WI38 (cell line): ENCODE results near the gene SLC22A5.

ENCODE experiments used
- H3K4me3 ChIP-seq: 2 replicates; pipeline ENCODE4 v1.5.1; 2011; ENCODE audit warnings: low read depth, mild to moderate bottlenecking, control low read depth, low read length
- TF ChIP-seq, protein P1 (sequence below): IDR thresholded peaks from 2 replicates; pipeline ENCODE4 v1.5.1; 2012; ENCODE audit warnings: low read depth, mild to moderate bottlenecking, control low read depth, low read length

SLC22A5 gene

DNA sequence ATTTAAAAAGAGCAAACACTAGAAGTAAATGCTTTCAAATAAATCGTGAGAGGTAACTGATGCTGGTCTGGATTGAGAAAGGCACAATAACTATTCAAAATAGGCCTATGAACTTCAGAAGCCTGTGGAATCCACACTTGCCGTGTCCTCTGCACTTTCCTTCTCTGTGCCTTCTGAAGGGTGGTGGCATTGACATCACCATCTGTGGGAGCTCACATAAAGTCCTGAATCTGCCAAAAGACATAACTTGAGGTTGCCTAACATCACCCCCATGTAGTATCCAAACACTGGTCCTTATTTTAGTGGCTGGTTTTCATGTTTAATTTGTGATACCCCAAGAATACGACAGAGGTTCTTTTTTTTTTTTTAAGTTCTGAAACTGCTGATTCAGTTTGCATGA, 61.2 kb downstream of the SLC22A5 start:
- TF ChIP-seq, protein P1, sequence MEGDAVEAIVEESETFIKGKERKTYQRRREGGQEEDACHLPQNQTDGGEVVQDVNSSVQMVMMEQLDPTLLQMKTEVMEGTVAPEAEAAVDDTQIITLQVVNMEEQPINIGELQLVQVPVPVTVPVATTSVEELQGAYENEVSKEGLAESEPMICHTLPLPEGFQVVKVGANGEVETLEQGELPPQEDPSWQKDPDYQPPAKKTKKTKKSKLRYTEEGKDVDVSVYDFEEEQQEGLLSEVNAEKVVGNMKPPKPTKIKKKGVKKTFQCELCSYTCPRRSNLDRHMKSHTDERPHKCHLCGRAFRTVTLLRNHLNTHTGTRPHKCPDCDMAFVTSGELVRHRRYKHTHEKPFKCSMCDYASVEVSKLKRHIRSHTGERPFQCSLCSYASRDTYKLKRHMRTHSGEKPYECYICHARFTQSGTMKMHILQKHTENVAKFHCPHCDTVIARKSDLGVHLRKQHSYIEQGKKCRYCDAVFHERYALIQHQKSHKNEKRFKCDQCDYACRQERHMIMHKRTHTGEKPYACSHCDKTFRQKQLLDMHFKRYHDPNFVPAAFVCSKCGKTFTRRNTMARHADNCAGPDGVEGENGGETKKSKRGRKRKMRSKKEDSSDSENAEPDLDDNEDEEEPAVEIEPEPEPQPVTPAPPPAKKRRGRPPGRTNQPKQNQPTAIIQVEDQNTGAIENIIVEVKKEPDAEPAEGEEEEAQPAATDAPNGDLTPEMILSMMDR = no peak
- H3K4me3 ChIP-seq = no peak overlapping the region

DNA sequence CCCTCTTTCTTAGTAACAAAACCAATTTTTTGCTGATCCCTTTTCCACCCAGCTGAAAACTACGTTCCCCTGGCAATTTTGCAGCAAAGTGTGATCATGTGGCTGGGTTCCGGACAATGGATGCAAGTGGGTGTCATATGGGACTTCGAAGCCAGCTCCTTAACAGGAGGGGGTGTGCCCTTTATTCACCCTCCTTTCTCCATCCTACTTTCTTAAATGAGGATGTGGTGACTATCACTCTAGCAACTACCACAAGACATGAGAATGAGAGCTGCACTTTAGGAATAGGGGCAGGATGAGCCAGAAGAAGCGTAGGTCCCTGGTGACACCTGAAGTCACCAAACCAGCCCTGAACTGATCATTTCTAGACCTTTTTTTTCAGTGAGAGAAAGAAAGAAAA, 62.1 kb downstream of the SLC22A5 start:
- H3K4me3 ChIP-seq = no peak overlapping the region

DNA sequence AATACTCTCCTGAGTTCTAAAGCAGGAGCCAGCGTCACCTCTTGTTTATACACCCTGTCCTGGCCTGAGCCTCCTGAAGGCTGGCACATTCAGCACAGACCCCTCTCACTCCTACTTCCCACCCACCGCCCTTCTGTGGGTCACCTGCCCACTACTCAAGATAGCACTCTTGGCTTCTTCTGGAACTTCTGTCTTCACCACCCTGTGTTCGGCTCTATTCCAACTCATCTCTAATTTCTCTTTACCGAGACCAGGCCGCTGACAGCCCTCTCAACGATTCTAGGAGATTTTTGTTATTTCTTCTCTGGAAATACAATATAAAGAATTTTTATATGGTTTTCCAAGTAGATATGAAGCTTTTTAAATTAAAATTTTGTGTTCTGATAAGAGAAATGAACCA, 63.6 kb downstream of the SLC22A5 start:
- TF ChIP-seq, protein P1 = no peak
- H3K4me3 ChIP-seq = no peak overlapping the region

More for the DNA sequence above, 62.1 kb downstream of the SLC22A5 start:
- TF ChIP-seq, protein P1 = no peak

DNA sequence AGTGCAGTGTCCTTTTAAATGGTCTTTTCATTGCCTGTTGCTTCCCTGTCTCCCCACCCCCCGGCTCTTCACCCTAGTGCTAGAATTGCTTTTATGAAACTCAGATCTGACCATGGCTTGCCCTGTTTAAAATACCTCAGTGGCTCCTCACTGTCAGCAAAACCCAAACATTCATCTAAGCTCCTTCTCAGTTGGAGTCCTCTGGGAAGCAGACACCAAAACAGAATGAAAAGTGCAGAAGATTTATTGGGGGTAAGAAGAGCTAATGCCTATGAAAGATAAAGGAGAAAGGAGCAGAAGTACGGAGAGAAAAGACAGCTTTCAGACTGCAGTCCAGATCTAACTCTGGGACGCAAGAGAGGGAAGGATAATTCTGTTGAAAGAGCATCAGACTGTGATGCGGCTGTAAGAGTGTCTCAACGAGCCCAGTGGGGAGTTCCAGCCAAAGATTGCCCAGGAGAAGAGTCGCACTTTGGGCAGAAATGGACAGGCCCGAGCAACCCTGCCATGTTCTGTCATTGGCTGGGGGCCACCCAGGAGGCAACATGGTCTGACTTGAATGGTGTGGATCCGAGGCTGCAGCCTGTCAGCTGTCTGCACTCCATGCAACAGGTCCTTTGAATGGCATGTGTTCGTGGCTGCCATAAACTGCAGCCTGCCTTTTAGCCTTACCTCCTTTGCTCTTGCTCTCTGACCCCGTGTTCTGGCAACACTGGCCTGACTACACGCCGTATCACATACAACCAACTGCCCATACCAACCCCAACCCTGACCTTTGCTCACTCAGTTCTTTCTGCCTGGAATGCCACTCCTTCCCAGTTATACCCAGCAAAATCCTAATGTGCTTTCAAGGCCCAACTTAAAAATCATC, 65.1 kb downstream of the SLC22A5 start:
- TF ChIP-seq, protein P1 = no peak
- H3K4me3 ChIP-seq = no peak overlapping the region

DNA sequence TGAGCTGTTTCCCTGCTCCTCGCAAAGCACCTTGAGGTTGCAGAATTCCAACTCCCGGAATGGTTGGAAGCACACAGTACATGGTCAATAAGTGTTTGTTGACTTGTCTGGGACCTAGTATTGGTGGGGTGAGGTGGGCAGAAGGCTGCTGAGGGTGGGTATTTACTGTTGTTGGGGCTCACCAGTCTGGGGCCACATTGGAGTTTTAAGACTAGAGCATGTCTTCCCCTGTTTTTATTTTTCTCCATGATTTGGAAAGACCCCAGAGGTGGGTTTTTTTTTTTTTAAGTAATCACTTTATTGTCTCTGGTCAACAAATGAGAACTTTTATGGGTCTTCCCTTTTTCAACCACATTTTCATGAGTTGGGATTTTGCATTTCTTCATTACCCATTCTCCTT, 65.9 kb downstream of the SLC22A5 start:
- no peak overlapping the region for H3K4me3 ChIP-seq
- TF ChIP-seq, protein P1 = no peak

DNA sequence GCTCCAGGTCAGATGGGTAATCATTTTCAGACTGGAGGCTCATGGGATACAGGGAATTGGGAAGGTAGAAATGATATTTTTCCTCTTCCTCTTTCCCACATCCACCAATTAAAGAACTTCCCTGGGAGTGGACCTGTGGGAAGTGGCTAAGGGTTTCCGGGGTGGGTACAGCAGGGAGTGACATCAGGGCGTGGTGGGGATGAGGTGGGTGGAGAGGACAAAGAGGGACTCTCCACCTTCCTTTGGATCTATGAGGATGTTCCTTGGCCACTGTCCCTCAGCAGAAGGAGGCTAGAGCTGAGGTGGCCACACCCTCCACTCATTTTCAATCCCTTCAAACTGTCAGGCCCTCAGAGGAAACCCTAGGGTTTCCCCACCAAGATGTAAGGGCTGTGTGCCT, 66.4 kb downstream of the SLC22A5 start:
- TF ChIP-seq, protein P1 = no peak
- no peak overlapping the region for H3K4me3 ChIP-seq

DNA sequence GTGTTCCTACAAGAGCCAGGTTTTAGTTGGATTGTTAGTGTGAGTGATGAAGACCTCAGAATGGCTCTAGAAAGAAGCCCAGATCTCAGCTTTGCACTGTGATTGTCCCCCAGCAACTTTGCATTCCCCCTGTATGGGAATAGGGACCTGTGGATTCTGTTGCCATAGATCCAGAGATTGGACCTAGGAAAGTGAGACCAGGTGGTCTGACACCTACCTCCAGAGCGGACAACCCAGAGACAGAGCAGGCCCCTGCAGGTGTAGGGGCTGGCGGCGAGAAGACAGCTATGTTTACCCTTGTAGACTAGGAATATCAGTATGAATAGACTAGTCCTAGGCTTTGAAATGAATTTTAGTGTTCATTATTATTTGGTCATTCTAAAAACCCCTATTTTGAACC, 67.4 kb downstream of the SLC22A5 start:
- TF ChIP-seq, protein P1 = no peak
- H3K4me3 ChIP-seq = no peak overlapping the region
